ENCODE measurements around the gene MED13L.

MED13L gene

DNA sequence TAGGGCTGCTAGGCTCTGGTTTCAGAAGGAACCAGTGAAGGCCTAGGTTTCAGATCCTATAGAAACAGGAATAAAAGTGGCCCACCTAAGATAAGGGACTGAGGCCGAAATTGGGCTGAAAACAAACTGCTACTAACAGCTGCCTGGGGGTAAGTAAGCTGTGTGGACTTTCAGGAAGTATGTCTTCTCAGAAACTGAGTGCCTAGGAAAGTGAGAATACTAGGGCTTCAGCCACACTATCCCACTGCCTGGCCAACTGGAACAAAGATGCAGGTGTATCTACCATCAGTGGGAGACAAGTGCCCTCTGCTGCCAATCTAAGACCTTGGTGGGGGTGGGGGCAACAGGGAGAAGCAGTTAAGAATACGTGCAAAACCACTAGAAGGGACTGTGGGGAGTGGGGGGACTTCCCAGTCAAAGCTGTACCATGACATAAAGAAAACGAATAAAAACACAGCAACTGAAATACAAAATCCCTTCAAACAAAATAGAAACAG, 82.5 kb downstream of the MED13L start:
- DNase-seq = peak; percentile 57
- no peak overlapping the region for H3K9ac ChIP-seq (ENCODE audit: low read depth, low read length)
- no peak overlapping the region for H3K4me3 ChIP-seq (ENCODE audit: low read depth in 1 of 2, low read length in 2 of 2)
- peaks cover 66% of the 10 kb centered on the region for H4K20me1 ChIP-seq (ENCODE audit: insufficient read depth, low read length)
- TF ChIP-seq, protein P1, sequence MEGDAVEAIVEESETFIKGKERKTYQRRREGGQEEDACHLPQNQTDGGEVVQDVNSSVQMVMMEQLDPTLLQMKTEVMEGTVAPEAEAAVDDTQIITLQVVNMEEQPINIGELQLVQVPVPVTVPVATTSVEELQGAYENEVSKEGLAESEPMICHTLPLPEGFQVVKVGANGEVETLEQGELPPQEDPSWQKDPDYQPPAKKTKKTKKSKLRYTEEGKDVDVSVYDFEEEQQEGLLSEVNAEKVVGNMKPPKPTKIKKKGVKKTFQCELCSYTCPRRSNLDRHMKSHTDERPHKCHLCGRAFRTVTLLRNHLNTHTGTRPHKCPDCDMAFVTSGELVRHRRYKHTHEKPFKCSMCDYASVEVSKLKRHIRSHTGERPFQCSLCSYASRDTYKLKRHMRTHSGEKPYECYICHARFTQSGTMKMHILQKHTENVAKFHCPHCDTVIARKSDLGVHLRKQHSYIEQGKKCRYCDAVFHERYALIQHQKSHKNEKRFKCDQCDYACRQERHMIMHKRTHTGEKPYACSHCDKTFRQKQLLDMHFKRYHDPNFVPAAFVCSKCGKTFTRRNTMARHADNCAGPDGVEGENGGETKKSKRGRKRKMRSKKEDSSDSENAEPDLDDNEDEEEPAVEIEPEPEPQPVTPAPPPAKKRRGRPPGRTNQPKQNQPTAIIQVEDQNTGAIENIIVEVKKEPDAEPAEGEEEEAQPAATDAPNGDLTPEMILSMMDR (IDR thresholded peaks at IDR 0.05; ENCODE audit: borderline replicate concordance, extremely low read depth, low read length, poor library complexity, severe bottlenecking) = peak; percentile 45
- no peak for TF ChIP-seq EZH2 (IDR thresholded peaks at IDR 0.05; ENCODE audit: borderline replicate concordance, low read depth, low read length, severe bottlenecking)
- no peaks in the 10 kb centered on the region for H3K27me3 ChIP-seq (ENCODE audit: insufficient read depth, low read length, poor library complexity)
- H2AFZ ChIP-seq (ENCODE audit: low read depth, low read length) = no peak overlapping the region
- H3K79me2 ChIP-seq (ENCODE audit: insufficient read depth, low read length) = peaks cover 100% of the 10 kb centered on the region
- peak overlapping the region; percentile 5 for H3K27ac ChIP-seq (ENCODE audit: low read length)
- H3K4me2 ChIP-seq (ENCODE audit: insufficient read depth, low read length) = no peak overlapping the region
- H3K36me3 ChIP-seq (ENCODE audit: insufficient read depth, low read length) = no peaks in the 10 kb centered on the region
- H3K4me1 ChIP-seq (ENCODE audit: insufficient read depth, low read length) = peaks cover 17% of the 10 kb centered on the region
- no peaks in the 10 kb centered on the region for H3K9me3 ChIP-seq (ENCODE audit: insufficient read depth, low read length, severe bottlenecking)
- ATAC-seq (ENCODE audit: insufficient read depth, low read depth) = peak; percentile 82

DNA sequence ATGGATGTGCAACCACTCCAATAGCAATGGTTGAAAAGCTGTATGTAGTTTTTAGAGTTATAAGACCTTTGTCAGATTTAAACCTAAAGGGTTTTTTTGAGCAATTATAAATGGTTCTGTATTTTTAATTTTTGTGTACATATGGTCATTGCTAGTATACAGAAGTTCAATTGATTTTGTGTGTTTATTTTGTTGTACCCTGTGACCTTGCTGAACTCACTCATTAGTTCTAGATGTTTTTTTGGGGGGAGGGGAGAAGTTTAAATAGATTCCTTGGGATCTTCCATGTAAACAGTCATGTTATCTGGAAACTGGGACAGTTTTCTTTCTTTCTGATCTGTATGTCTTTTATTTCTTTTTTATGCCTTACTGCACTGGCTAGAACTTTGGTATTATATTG, 87.8 kb downstream of the MED13L start:
- no peak for DNase-seq
- no peak for ATAC-seq (ENCODE audit: insufficient read depth, low read depth)
- Histone ChIP-seq H2AFZ (ENCODE audit: low read depth, low read length) (no peak overlapping the region), H4K20me1 (ENCODE audit: insufficient read depth, low read length) (peaks cover 61% of the 10 kb centered on the region), H3K4me1 (ENCODE audit: insufficient read depth, low read length) (peaks cover under 1% of the 10 kb centered on the region), H3K79me2 (ENCODE audit: insufficient read depth, low read length) (peaks cover 100% of the 10 kb centered on the region), H3K9ac (ENCODE audit: low read depth, low read length) (no peak overlapping the region), H3K27me3 (ENCODE audit: insufficient read depth, low read length, poor library complexity) (no peaks in the 10 kb centered on the region), H3K4me2 (ENCODE audit: insufficient read depth, low read length) (no peak overlapping the region), H3K27ac (ENCODE audit: low read length) (no peak overlapping the region), H3K36me3 (ENCODE audit: insufficient read depth, low read length) (no peaks in the 10 kb centered on the region), H3K9me3 (ENCODE audit: insufficient read depth, low read length, severe bottlenecking) (no peaks in the 10 kb centered on the region), H3K4me3 (ENCODE audit: low read depth in 1 of 2, low read length in 2 of 2) (no peak overlapping the region)
- no peak for TF ChIP-seq EZH2 (IDR thresholded peaks at IDR 0.05; ENCODE audit: borderline replicate concordance, low read depth, low read length, severe bottlenecking)
- TF ChIP-seq, protein P1 (IDR thresholded peaks at IDR 0.05; ENCODE audit: borderline replicate concordance, extremely low read depth, low read length, poor library complexity, severe bottlenecking) = no peak

DNA sequence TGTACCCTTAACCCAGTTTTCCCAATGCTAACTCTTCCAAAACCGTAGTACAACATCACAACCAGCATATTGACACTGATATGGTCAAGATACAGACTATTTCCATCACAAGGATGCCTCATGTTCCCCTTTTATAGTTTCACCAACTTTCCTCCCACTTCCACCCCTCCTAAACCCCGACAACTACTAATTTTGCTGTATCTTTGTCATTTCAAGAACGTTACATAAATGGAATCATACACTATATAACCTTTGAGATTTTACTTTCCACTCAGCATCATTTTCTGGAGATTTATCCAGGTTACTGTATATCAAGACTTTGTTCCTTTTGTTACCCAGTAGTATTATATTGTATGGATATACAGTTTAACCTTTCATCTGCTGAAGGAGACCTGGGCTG, 88.9 kb downstream of the MED13L start:
- H3K4me3 ChIP-seq (ENCODE audit: low read depth in 1 of 2, low read length in 2 of 2) = no peak overlapping the region
- H3K79me2 ChIP-seq (ENCODE audit: insufficient read depth, low read length) = peaks cover 100% of the 10 kb centered on the region
- no peak overlapping the region for H3K9ac ChIP-seq (ENCODE audit: low read depth, low read length)
- H3K36me3 ChIP-seq (ENCODE audit: insufficient read depth, low read length) = no peaks in the 10 kb centered on the region
- H4K20me1 ChIP-seq (ENCODE audit: insufficient read depth, low read length) = peaks cover 57% of the 10 kb centered on the region
- no peak overlapping the region for H2AFZ ChIP-seq (ENCODE audit: low read depth, low read length)
- TF ChIP-seq EZH2 (IDR thresholded peaks at IDR 0.05; ENCODE audit: borderline replicate concordance, low read depth, low read length, severe bottlenecking) = no peak
- TF ChIP-seq, protein P1 (IDR thresholded peaks at IDR 0.05; ENCODE audit: borderline replicate concordance, extremely low read depth, low read length, poor library complexity, severe bottlenecking) = no peak
- no peak overlapping the region for H3K4me2 ChIP-seq (ENCODE audit: insufficient read depth, low read length)
- H3K27ac ChIP-seq (ENCODE audit: low read length) = no peak overlapping the region
- ATAC-seq (ENCODE audit: insufficient read depth, low read depth) (no peak), DNase-seq (no peak)
- no peaks in the 10 kb centered on the region for H3K9me3 ChIP-seq (ENCODE audit: insufficient read depth, low read length, severe bottlenecking)
- no peaks in the 10 kb centered on the region for H3K4me1 ChIP-seq (ENCODE audit: insufficient read depth, low read length)
- no peaks in the 10 kb centered on the region for H3K27me3 ChIP-seq (ENCODE audit: insufficient read depth, low read length, poor library complexity)

DNA sequence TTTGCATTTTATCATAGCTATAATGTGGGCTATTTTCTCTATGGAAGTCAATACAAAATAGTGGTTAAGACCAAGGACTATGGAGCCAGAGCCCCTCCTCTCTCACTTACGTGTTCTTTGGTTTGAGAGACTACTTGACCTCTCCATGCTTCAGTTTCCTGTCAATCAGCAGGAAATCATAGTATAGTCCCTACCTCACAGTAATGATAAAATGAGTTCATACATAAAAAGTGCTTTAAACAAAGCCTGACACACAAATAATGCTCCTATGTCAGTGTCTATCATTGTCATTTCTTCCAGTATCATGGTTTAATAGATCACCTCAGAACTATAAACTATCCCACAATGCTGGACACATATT, 90.4 kb downstream of the MED13L start:
- no peaks in the 10 kb centered on the region for H3K9me3 ChIP-seq (ENCODE audit: insufficient read depth, low read length, severe bottlenecking)
- no peak overlapping the region for H3K4me3 ChIP-seq (ENCODE audit: low read depth in 1 of 2, low read length in 2 of 2)
- peaks cover 100% of the 10 kb centered on the region for H3K79me2 ChIP-seq (ENCODE audit: insufficient read depth, low read length)
- H3K9ac ChIP-seq (ENCODE audit: low read depth, low read length) = no peak overlapping the region
- H3K27me3 ChIP-seq (ENCODE audit: insufficient read depth, low read length, poor library complexity) = no peaks in the 10 kb centered on the region
- no peak overlapping the region for H3K27ac ChIP-seq (ENCODE audit: low read length)
- H4K20me1 ChIP-seq (ENCODE audit: insufficient read depth, low read length) = peaks cover 63% of the 10 kb centered on the region
- H3K36me3 ChIP-seq (ENCODE audit: insufficient read depth, low read length) = no peaks in the 10 kb centered on the region
- no peak overlapping the region for H2AFZ ChIP-seq (ENCODE audit: low read depth, low read length)
- no peak for DNase-seq
- no peak overlapping the region for H3K4me2 ChIP-seq (ENCODE audit: insufficient read depth, low read length)
- no peak for ATAC-seq (ENCODE audit: insufficient read depth, low read depth)
- H3K4me1 ChIP-seq (ENCODE audit: insufficient read depth, low read length) = no peaks in the 10 kb centered on the region
- TF ChIP-seq, protein P1 (IDR thresholded peaks at IDR 0.05; ENCODE audit: borderline replicate concordance, extremely low read depth, low read length, poor library complexity, severe bottlenecking) = no peak
- TF ChIP-seq EZH2 (IDR thresholded peaks at IDR 0.05; ENCODE audit: borderline replicate concordance, low read depth, low read length, severe bottlenecking) = no peak

All from DND-41 (cell line).